ENCODE data around the gene SPACA1. TPM values are rescaled to one million over a fixed set of nuclear protein-coding genes. Genes with fewer than 3 reads are reported as not detected.

Gene SPACA1
- total and polyA plus RNA-seq, 2 of the 4 experiments (the other 2 are of a cell fraction) = not detected

DNA sequence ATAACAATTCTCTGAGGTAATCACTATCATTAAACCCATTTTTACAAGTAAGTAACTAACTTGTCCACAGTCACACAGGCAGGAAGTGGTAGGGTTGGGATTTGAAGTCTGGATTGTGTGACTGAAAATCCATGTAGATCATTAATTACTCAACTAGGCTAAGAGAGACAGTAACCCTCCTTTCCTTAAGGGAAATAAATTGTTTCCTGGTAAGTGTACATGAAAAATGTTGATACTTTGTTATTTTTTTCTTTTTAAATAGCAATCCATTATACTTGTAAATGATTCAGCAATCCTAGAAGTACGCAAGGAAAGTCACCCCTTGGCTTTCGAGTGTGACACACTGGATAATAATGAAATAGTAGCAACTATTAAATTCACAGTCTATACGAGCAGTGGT is 11.6 kb downstream of the SPACA1 start:
- H2BK120ac ChIP-seq (ENCODE audit: low read depth, low read length) = no peak overlapping the region
- H3K27ac ChIP-seq (ENCODE audit: insufficient read depth, low read length) = no peak overlapping the region
- intact Hi-C loops (cut with micrococcal nuclease) (no loop called here), in situ Hi-C loops (cut with MboI; ENCODE audit: low sequenced_read_pairs) (no loop called here), dilution Hi-C loops (cut with HindIII; ENCODE audit: low sequenced_read_pairs, unreplicated experiment) (no loop called here)
- H3K14ac ChIP-seq (replicated peaks; ENCODE audit: low read depth, low read length) = no peak overlapping the region
- ChIA-PET POLR2A (ENCODE audit: unreplicated experiment) (no interaction called here), CTCF (no interaction called here)
- H2BK20ac ChIP-seq (ENCODE audit: low read depth, low read length) = no peak overlapping the region
- H3K36me3 ChIP-seq (ENCODE audit: control insufficient read depth, insufficient read depth, low read length) = no peaks in the 10 kb centered on the region
- H2AK9ac ChIP-seq (replicated peaks; ENCODE audit: low read depth, low read length, poor library complexity) = no peak overlapping the region
- no peak overlapping the region for H3K4me2 ChIP-seq (ENCODE audit: low read depth, low read length)
- no CpG with 5 or more reads among the region's 3 CpGs for WGBS, 2 experiments (ENCODE audit: extremely low coverage in 2 of 2, insufficient read length in 1 of 2)
- H3K9me1 ChIP-seq (ENCODE audit: insufficient read depth, low read length) = no peaks in the 10 kb centered on the region
- H3K9ac ChIP-seq (ENCODE audit: low read depth, low read length) = no peak overlapping the region
- no peak overlapping the region for H2BK5ac ChIP-seq (ENCODE audit: low read depth, low read length, poor library complexity, severe bottlenecking)
- H2AK5ac ChIP-seq (ENCODE audit: low read depth, low read length) = no peak overlapping the region
- BruUV-seq (replicated peaks) = no TSS peak
- H2BK15ac ChIP-seq (ENCODE audit: low read depth, low read length) = no peak overlapping the region
- ATAC-seq (ENCODE audit: low read depth) (no peak), DNase-seq (no peak)
- no peaks in the 10 kb centered on the region for H3K79me1 ChIP-seq (ENCODE audit: low read depth in 1 of 2, low read length in 2 of 2)
- H2AFZ ChIP-seq (replicated peaks; ENCODE audit: low read length, poor library complexity) = no peak overlapping the region
- TF ChIP-seq MXI1 (IDR thresholded peaks at IDR 0.05; ENCODE audit: borderline replicate concordance, low read depth, low read length) (no peak), CHD1 (IDR thresholded peaks at IDR 0.05; ENCODE audit: low read depth, low read length) (no peak), CTCF (conservative IDR thresholded peaks at IDR 0.05; ENCODE audit: low read depth, low read length) (no peak), MAFK (IDR thresholded peaks at IDR 0.05; ENCODE audit: low read depth, low read length) (no peak), FOS (IDR thresholded peaks at IDR 0.05; ENCODE audit: low read depth, low read length) (no peak), NFE2L2 (IDR thresholded peaks at IDR 0.05; ENCODE audit: low read depth, low read length) (no peak), BHLHE40 (IDR thresholded peaks at IDR 0.05; ENCODE audit: low read depth, low read length) (no peak)
- no peak overlapping the region for H3K56ac ChIP-seq (ENCODE audit: extremely low read depth, insufficient read depth, low read length)
- no peak overlapping the region for H4K91ac ChIP-seq (ENCODE audit: insufficient read depth, low read depth, low read length)
- H3K9me3 ChIP-seq (ENCODE audit: control insufficient read depth, insufficient read depth, low read length) = no peaks in the 10 kb centered on the region
- H4K8ac ChIP-seq (ENCODE audit: low read depth in 2 of 2, low read length in 2 of 2) = no peak overlapping the region
- no peak overlapping the region for H3K23ac ChIP-seq (ENCODE audit: low read depth, low read length)
- H3K4me3 ChIP-seq (ENCODE audit: insufficient read depth, low read depth, low read length) = no peak overlapping the region
- H3K18ac ChIP-seq (ENCODE audit: low read depth, low read length) = no peak overlapping the region
- H4K5ac ChIP-seq (ENCODE audit: low read depth, low read length) = no peak overlapping the region
- H3K27me3 ChIP-seq (ENCODE audit: control insufficient read depth, insufficient read depth, low read length) = no peaks in the 10 kb centered on the region
- H3K4me1 ChIP-seq (ENCODE audit: control insufficient read depth, insufficient read depth, low read length) = no peaks in the 10 kb centered on the region
- H3K4ac ChIP-seq (ENCODE audit: low read depth, low read length) = no peak overlapping the region
- H4K20me1 ChIP-seq (ENCODE audit: insufficient read depth, low read length) = no peaks in the 10 kb centered on the region
